Articular chondrocyte of knee joint (primary cell): ENCODE results near the gene OR1S2. TPM values are rescaled to one million over a fixed set of nuclear protein-coding genes. Genes with fewer than 3 reads are reported as not detected.

Experiments used
- total RNA-seq: library from RNA; depleted of rRNA; stranded (reverse); fragments of >200 nt; gene quantifications from 2 replicates; pipeline ENCODE4 v1.2.3, GENCODE V29; 2012

Gene OR1S2, protein sequence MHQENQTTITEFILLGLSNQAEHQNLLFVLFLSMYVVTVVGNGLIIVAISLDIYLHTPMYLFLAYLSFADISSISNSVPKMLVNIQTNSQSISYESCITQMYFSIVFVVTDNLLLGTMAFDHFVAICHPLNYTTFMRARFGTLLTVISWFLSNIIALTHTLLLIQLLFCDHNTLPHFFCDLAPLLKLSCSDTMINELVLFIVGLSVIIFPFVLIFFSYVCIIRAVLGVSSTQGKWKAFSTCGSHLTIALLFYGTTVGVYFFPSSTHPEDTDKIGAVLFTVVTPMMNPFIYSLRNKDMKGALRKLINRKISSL
- not detected in 2 replicates for total RNA-seq

GRCh38 chr11:58204042-58204441 lies at the start of gene OR1S2:
TSS of gene OR1S2 (minus strand) at chr11:58204142. CDS start at chr11:58204142, 0 bp downstream.

DNA sequence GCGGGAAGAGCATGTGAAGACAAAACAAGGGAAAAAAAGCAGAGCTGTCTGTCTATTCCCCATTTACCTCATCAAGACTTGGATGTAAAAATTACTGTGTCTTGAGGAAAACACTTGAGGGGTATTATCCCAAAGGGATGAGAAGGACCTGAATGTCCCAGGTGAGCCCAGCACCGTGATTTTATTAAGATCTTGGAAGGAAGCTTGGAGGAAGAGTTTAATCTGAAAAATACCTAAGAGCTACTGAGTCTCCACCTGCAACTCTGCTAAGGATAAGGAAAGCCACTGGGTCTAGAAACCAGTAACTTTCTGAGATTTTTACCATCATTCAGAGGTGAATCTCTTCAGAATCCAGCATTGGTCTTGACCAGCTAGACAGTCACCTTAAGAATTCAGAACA lies 8.5 kb upstream of the OR1S2 start, which contains the start of gene OR1S1:
TSS of gene OR1S1 (plus strand) at position 301 of the 400 bp plus-strand sequence.

DNA sequence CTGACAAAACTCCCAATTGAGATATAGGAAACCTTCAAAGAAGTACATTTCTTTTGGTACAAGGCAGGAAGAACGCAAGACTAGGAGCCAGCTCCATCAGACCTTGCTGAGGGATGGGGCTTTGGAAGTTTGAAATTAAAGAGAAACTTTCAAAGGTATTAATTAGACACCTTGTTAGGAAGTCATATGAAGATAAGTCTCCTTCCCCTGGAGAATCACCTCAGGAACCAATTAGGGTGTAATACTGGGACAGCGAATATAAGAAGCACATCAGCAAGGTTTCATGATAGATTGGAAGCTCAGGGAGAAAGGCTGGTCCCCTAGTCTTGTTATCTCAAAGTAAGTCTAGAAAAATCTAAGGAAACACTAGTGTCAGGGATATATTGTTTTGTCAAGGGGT lies 15.2 kb downstream of the OR1S2 start, which contains the start of gene OR9Q2:
TSS of gene OR9Q2 (plus strand) at position 301 of the 400 bp plus-strand sequence. CDS start 1,421 bp downstream, outside the sequence.

Other genes with a start within 250 kb of the OR1S2 start
- not detected in 2 replicates for gene OR9Q1, start 180.3 kb downstream of the OR1S2 start, total RNA-seq
- gene OR6Q1, start 173.2 kb downstream of the OR1S2 start, total RNA-seq, result not detected in 2 replicates
- not detected in 2 replicates for gene OR9I1, start 78.6 kb downstream of the OR1S2 start, total RNA-seq
- not detected in 2 replicates for gene OR9Q2, start 15.1 kb downstream of the OR1S2 start, total RNA-seq
- not detected in 2 replicates for gene OR1S1, start 8.6 kb upstream of the OR1S2 start, total RNA-seq
- gene OR10Q1, start 24.8 kb upstream of the OR1S2 start, total RNA-seq, result not detected in 2 replicates
- not detected in 2 replicates for gene OR10W1, start 64.1 kb upstream of the OR1S2 start, total RNA-seq
- gene OR5B17, start 154.9 kb upstream of the OR1S2 start, total RNA-seq, result not detected in 2 replicates
- not detected in 2 replicates for gene OR5B3, start 202.7 kb upstream of the OR1S2 start, total RNA-seq
- gene OR5B2, start 224.0 kb upstream of the OR1S2 start, total RNA-seq, result not detected in 2 replicates
- not detected in 2 replicates for gene OR5B12, start 238.1 kb upstream of the OR1S2 start, total RNA-seq